HG03442 (cell line): ENCODE measurements around the gene DCUN1D5.

Experiments used
- ATAC-seq: cut with Tn5 transposase; IDR thresholded peaks from one replicate; pipeline ENCODE4 v1.9.1; 2021; ENCODE audit warnings: mild to moderate bottlenecking, moderate library complexity; ENCODE audit not compliant: unreplicated experiment

The DCUN1D5 gene

DNA sequence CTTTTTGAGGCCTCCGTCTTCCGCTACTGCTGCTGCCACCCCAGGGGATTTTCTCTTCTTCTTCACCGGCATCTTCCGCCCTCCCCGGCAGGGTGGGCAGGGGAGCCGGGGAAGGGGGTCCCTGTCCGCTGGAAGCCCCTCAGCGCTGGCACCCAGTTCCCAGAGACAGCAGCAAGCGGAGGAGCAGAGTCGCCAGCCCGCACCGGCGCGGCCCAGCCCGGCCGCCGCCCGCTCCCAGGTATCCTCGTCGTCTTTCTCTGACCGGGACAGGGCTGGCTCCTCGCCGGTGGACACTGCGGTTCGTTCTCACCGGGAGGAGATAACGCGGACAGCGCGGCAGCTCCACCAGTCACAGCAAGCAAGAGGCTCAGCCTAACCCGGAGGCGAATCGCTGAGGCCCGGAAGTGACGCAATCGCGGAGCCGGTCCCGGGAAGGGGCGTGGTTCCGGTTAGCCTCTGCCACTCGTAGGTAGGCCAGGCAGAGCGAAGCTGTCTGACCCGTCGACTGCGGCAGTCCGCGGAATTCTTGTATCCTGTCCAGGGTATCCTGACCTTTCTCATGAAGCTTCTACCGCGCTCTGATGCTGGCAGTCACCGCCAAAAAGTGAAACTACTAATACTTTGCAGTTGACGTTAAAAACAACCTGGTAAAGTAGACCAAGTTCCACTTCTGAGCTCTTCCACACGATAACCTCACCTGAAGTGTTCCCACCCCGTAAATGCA, at the start of gene DCUN1D5:
DCUN1D5 (minus strand) TSS at position 360 of the 724 bp plus-strand sequence; CDS start at position 72, 288 bp downstream.
- ATAC-seq, result peak; percentile 100

DNA sequence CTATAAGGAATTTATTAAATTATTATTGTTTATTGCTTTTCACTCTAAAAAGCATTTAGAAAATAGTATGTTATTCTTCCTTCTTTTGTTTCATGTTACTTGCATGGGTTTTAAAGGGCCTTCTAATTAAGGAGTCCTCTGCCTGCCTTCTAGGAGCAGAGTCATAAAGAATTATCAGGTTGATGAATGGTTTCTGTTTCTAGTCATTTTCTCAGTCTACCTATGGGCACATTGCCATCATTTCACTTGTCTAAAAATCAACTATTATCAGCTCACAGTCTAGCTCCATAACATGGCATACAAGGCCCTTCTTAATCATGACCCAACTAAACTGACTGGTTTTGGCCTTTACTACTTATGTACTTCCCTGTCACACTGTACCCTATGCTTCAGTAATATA, 33.5 kb upstream of the DCUN1D5 start:
- no peak for ATAC-seq

DNA sequence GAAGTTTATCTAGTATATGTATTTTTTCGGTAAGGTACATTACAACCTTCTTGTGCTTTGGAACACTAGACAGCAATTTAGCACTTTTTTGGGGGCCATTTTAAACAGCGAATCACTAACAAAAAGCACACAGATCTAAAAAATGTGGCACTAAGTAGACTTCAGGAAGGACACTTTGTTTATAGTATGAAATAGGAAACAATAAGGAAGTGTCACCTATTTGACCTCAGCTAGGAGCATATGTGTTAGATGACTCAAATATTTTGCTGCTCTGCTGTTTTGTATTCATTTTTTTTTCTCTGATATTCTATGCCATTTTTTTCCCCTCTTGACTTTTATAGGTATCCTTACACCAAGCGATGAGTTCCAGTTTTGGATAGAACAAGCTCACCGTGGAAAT, 22.9 kb upstream of the DCUN1D5 start:
- no peak for ATAC-seq

DNA sequence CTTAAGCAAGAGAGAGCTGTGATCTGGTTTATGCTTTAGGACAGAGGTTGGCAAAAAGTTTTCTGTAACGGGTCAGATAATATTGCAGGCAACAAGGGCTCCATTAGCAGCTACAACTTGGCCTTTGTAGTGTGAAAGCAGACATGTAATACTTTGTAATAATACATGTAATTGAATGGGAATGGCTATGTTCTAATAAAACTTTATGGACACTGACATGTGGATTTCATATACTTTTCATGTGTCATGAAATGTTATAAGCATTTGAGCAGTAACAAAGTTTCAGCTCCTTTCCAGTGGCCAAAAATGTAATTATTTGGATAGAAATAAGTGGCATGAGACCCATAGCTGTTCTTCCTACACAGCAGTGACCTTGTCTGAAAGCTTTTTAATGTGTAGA, 20.4 kb upstream of the DCUN1D5 start:
- ATAC-seq, result no peak

DNA sequence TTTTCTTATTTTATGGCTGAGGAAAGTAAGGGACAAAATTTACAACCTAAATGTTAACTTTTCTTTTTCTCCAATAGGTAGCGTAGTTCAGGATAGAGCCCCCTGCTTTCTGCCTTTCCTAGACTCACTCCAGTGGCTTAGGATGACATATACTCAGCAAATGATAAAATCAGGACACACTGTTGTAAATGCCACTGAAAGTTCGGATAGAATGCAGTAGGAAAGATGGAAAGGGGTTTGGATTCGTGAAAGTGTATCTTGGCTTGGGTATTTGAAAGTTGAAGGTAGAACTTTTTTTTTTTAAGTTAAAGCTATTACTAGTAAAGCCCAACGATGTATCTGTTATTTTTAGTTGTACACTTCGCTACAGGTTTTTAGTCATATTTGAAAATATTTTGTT, 19.4 kb upstream of the DCUN1D5 start:
- ATAC-seq, result no peak

DNA sequence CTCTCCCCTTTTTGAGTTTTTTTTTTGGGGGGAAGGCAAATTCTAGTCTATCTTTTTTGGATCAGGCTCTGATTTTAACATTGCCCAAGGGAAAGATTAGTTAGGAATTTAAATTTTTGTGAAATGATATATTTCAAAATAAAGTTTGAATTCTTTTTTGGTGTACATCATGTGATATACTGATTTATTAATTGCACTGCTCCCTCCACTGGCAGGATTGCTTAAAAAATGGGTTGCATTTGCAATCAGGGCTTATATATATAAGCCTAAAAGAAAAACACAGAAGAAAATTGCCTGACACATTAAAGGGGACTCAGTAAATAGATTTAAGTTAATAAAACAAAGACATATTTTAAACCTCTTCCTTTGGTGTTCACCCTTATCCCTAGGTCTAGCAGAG, 18.4 kb upstream of the DCUN1D5 start:
- no peak for ATAC-seq

DNA sequence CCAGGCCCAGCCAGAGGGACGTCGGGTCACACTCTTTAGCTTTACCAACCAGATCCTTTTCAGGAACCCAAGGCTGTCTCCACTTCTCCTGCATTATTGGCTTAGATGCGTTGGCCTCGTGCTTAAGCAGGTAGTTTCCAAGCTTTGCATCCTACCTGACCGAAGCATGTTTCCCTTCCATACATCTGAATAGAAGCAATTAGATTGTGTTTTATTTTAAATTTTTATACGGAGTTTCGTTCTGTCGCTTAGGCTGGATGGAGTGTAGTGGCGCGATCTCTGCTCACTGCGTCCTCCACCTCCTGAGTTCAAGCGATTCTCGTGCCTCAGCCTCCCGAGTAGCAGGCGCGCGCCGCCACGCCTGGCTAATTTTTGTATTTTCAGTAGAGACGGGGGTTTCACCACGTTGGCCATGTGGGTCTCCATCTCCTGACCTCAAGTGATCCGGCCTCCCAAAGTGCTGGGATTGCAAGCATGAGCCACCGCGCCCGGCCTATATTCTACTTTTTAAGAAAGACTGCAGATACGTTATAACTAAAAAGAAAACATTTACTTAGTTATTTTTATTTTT, 17.9 kb upstream of the DCUN1D5 start:
- ATAC-seq, result peak; percentile 4

DNA sequence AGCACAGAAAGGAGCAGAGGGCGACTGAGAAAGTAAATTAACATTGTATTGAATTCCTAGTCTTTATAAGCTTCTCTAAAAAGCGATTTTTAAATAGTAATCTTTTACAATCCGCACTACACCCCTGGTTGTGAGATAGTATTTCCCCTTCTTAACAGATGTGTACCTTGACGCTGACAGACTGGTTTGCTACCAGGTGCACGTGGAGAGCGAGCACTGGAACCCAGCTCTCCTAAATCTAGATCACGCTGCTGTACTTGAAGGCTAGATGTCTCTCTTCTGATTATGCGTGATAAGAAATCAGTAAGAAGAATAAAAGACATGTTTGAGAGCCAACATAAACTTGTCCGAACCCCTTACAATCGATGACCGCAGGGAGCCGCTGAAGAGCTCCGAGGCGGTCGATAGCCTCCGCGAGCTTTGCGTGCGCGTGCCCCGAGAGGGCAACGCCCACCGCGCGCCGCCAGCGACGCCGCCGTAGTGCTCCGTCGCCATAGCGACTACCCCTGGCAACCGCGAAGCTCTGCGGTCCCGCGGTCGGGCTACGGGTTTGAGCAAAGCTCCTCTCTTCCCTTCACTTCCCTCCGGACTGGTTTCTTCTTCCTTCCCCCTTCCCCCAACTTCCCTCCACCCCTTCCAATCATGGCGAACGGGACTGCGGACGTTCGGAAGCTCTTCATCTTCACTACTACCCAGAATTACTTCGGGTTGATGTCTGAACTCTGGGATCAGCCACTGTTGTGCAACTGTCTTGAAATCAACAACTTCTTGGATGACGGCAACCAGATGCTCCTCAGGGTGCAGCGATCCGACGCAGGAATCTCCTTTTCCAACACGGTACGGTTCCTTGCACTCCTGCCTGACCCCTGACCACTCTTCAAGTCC, 17.2 kb upstream of the DCUN1D5 start, which contains the start of gene DYNC2H1:
DYNC2H1 (plus strand) TSS at position 494 of the 885 bp plus-strand sequence; CDS start at position 643, 149 bp downstream.
- ATAC-seq, result peak; percentile 99

DNA sequence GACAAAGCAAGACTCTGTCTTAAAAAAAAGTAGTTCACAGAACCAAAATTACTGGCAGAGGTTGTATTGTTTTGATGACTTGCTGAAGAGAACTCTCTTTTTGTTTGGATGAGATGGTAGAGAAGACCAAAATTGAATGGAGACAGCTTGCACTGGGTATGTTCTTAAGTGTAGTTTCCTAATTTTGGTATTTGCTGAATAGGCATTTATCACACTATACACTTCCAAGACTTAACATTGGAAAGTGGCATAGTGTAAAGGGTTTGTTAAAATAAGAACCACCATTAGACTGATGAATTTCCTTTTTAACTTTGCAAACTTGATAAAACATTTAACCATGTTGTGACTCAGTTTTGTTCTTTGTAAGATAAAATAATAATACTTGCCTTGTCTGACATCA, 5.3 kb upstream of the DCUN1D5 start:
- ATAC-seq, result no peak

DNA sequence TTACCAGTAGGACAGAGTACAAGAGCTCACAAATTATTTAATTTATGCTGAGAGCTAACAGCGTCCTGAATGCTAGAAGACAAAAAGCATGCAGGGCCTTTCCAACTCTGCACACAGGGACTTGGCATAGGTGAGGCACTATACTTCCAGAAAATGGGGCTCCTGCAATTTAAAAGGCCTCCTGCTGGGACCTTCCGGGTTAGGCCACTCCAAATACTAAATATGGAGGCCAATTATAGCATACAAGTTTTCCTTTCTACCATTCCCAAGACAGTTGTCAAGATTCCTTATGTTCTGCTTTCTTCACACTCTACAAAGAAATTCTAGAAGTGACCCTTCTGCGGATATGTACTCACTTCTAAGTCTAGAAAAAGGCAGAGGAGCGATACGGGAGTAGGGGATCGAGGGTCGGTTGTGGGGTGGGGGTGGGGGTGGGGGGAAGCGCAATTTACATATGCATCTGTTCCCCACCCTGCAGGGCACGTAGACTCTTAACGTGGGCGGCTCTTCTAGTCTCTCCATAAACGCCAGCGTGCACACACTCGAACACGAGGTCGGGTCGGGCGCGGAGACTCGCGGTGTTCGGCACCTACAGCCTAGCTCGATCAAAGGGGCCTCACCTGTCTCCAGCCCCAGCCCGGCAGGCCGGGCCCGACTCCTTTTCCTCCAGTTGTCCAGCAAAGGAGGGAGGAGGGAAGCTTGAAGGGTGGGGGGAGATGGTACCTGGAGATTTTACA, 728 bp downstream of the DCUN1D5 start:
- peak; percentile 36 for ATAC-seq

DNA sequence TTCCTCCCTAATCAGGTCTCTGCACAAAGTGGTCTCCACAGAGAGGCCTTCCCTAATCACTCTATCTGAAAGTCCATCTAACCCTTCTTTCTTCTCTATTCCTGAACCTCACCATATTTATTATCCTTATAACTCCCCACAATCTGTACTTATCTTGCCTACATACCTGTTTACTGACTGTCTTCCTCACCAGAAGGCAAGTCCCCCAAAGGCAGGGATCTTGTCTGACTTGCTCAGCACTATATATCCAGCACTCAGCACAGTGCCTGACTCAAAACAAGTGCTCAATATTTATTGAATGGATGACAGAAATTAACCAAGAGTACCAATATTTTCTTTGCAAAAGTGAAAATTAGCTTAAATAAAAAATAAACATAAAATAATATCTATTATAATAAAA, 5.5 kb downstream of the DCUN1D5 start:
- ATAC-seq, result no peak

DNA sequence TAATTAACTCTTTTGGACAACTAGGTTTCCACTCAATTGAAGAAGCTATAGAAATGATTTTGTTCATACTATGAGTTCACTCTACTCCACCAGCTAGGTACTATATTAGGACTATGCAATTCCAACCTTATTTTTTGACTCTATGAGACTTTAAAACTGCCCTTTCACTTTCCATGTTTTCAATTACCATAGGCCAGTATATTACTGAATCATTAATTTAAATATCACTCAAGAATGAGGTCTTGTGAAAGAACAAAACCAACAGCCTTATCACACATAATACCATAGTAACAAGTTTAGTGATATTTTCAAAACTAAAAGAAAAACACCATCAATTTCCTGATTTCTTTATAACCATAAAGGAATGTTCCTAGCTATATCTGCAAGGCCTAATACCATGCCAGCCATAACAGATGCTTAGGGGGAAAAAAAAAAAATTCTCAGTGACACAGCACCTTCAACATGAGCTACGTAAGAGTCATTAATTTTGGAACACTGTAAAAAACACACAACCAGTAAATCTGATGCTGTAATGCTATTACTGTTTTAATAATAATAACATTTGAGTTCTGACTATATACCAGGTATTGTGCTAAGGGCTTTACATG, 6.1 kb downstream of the DCUN1D5 start:
- no peak for ATAC-seq

DNA sequence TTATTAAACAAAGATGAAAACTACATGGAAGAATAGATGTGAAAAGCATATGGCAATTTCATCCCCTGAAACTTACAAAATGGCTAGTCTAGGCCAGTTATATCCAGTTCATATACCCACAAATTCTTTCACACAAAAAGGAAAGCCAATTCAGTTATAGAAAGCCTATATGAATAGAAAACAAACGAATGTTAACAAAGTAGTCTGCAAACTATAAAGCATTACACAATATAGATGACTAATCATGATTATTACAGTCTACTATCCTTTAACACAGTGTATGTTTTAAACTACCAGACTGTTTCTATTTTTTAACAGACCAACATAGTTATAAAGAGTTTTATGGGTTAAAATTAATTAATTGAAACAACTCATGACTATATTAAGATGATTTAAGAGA, 12.1 kb downstream of the DCUN1D5 start:
- ATAC-seq, result no peak

DNA sequence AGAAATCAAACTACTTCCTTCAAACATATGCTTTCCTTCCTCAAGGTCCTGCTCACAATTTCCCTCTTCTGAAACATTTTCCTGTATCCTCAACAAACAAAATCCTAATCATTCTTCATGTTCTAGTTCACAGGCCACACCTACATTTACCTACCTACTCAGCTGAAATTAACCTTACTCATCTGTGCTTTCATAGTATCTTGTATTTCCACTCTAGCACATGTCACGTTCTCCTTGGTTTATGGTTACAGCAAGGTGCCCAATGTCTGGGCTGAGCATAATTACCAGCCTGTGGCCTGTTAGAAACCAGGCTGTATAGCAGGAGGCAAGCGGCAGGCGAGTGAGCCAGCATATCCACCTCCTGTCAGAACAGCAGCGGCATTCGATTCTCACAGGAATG, 13.2 kb downstream of the DCUN1D5 start:
- no peak for ATAC-seq

DNA sequence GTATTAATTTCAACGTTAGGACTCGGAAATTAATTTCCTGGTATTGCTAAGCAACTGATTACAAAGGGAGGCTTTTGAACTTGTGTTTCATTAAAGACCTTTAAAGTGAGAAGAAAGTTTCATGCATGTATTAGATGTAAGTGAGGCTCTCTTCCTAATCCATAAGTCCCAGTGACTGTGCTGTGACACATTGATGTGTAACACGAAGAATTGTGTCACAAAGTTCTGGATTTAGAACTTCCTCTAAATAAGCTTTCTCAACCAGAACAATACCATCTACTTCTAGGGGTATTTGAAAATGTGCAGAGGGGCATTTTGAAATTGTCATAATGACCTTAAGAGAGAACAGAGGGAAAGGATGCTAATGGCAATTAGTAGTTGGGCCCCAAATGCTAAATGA, 14.4 kb downstream of the DCUN1D5 start:
- no peak for ATAC-seq

DNA sequence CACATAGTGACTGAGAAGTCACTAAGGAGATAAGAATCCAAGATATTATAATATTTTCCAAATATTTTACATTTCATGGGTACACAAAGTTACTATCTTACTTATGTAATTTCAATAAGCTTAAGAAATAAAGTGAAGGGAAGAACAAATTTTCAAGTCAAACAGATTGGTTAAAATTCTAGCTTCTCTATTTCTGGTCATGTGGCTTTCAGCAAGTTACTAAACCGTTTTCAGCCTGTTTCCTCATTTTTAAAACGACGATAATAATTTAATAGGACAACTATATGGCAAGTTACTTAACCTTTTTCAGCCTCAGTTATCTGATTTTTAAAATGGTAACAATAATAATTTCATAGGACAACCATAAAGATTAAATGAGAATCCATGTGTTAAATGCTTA, 15.6 kb downstream of the DCUN1D5 start:
- ATAC-seq, result no peak

DNA sequence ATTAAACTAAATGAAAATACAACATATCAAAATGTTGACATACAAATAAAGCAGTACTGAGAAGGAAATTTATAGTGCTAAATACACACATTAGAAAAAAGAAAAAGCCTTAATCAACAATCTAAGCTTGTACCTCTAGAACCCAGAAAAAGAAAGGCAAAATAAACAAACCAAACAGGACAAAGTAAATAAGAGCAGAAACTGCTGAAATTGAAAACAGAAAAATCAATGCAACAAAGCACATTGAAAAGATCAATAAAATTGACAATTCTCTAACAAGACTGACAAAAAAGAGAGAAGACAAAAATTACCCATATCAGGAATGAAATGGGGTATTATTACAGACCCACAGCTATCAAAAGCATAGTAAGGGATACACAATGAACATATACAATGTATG, 21.0 kb downstream of the DCUN1D5 start:
- ATAC-seq, result no peak

DNA sequence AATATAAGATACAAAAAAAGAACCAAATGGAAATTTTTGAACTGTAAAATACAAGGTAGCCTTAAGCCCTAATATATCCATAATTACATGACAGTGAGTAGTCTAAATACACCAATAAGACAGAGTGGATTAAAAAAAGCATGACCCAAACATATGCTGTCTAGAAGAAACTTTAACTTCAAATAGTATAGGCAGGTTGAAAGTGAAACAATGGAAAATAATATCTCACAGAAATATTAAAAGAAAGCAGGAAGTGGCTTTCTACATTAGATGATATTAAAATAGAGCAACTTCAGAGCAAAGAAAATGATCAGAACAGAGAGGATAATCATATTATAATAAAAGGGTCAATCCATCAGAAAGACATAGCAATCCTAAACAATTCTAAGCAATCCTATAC, 21.8 kb downstream of the DCUN1D5 start:
- peak; percentile 40 for ATAC-seq

DNA sequence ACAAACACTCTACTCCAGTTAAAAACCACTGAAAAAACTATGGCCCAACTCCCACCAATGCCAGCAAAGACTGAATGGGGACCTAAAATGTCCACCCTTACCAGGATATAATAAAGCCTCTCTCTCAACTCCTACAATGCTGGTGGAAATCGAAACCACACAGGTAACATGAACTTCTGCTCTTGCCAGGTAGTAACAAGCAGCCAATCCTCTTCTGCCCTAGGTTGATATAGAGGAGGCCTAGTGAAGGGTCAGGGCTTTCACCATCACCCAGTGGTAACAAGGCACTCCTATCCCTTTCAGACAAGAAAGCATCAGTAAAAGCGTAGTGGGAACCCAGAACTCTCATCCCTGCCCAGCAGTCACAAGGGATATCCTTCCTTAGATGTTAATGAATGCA, 22.6 kb downstream of the DCUN1D5 start:
- ATAC-seq, result no peak

DNA sequence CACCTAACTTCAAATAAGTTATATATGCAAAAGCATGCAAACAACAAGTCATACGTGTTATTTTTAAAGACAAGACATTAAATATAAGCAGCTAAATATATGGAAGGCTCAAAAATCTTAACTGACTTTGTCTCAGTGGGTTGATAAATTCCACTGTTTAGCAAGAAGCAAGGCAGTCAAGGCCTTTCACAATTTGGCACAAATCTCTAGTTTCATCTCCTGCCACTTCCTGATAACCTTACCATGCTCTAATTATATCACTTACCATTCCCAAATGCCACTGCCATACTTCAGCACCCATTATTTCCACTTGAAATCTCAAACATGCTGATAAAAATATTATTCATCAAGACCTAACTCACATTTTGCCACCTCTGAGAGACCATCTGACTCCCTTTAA, 24.8 kb downstream of the DCUN1D5 start:
- no peak for ATAC-seq

DNA sequence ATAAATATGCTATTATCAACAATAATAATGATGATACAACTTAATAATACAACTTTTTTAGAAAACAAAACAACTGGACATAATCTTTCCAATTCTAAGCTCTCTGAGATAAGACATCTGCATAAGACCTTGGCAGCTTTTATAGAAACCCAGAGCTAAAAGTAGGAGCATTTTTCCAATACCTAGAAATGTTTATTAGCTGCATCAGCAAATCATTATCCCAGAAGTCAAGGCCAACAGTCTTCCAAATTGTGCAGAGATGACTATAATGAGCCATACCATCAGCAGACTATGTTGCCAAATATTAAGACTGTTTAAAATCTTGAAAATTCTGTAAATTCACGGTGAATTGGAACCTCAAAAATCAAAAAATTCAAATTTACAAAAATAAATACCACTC, 30.3 kb downstream of the DCUN1D5 start:
- ATAC-seq, result no peak
